ENCODE results near the gene CDHR2.

CDHR2 gene

DNA sequence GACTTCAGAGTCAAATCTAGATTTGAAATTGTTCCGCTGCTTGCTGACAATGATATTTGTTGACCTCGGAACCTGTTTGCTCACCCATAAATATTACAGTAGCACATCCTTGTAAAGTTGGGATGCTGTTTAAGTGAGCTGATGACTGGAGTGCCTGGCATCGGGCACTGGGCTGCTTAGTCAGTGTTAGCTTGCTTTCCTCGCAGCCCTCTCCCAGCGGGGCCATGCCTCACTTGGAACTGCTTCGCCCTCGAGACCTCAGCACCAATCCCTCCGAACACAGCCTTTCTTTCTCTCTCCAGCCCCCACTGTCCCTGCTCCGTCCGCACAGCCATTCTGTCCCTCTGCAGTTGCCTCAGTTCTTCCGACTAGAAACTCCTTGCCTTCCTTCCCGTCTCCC lies 35.4 kb upstream of the CDHR2 start:
- in situ Hi-C loops (cut with HindIII; ENCODE audit: low sequenced_read_pairs): no loop called here
- TF ChIP-seq, protein P1, sequence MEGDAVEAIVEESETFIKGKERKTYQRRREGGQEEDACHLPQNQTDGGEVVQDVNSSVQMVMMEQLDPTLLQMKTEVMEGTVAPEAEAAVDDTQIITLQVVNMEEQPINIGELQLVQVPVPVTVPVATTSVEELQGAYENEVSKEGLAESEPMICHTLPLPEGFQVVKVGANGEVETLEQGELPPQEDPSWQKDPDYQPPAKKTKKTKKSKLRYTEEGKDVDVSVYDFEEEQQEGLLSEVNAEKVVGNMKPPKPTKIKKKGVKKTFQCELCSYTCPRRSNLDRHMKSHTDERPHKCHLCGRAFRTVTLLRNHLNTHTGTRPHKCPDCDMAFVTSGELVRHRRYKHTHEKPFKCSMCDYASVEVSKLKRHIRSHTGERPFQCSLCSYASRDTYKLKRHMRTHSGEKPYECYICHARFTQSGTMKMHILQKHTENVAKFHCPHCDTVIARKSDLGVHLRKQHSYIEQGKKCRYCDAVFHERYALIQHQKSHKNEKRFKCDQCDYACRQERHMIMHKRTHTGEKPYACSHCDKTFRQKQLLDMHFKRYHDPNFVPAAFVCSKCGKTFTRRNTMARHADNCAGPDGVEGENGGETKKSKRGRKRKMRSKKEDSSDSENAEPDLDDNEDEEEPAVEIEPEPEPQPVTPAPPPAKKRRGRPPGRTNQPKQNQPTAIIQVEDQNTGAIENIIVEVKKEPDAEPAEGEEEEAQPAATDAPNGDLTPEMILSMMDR (IDR thresholded peaks at IDR 0.05; ENCODE audit: low read depth, low read length, missing control alignments): no peak
- no peak for DNase-seq (ENCODE audit: low read depth)
- no peak overlapping the region for H3K4me3 ChIP-seq (ENCODE audit: low read depth, low read length)

DNA sequence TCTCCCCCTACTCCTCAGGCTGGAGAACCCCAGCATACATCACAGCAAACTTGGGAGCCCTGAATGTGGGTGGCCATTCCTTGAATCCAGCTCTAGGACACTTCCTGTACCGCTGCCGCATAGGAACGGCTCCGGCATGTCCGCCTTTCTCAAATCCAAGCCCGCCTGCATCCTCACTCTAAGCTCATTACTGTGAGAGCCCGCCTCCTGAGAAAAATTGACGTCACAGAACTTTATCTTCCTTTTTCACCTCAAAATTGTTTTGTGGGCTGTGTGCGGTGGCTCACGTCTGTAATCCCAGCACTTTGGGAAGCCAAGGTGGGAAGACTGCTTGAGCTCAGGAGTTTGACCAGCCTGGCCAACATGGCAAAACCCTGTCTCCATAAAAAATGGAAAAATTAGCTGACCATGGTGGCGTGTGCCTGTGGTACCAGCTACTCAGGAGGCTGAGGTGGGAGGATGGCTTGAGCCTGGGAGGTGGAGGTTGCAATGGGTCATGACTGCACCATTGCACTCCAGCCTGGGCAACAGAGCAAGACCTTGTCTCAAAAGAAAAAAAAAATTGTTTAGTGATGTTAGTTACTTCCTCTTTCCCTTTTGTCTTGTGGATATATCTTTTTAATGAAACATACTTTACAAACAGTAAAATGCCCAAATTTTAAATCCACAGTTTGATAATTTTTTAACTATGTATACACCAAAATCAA lies 34.7 kb upstream of the CDHR2 start:
- no peak overlapping the region for H3K4me3 ChIP-seq (ENCODE audit: low read depth, low read length)
- in situ Hi-C loops (cut with HindIII; ENCODE audit: low sequenced_read_pairs): no loop called here
- no peak for DNase-seq (ENCODE audit: low read depth)
- TF ChIP-seq, protein P1 (IDR thresholded peaks at IDR 0.05; ENCODE audit: low read depth, low read length, missing control alignments): no peak

DNA sequence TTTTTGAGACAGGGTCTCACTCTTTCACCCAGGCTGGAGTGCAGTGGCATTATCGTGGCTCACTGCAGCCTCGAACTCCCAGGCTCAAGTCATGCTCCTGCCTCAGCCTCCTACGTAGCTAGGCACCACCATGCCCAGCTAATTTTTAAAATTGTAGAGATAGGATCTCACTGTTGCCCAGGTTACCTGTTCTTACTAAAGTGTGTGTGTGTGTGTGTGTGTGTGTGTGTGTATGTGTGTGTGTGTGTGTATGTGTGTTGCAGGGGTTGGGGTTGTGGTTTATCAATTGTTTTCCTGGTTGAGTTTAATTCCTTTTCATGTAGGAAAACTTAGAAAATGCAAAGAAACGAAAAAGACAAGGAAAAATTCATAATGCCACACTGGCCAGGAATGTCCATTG lies 33.7 kb upstream of the CDHR2 start:
- TF ChIP-seq, protein P1 (IDR thresholded peaks at IDR 0.05; ENCODE audit: low read depth, low read length, missing control alignments): no peak
- H3K4me3 ChIP-seq (ENCODE audit: low read depth, low read length): no peak overlapping the region
- in situ Hi-C loops (cut with HindIII; ENCODE audit: low sequenced_read_pairs): no loop called here
- DNase-seq (ENCODE audit: low read depth): no peak

DNA sequence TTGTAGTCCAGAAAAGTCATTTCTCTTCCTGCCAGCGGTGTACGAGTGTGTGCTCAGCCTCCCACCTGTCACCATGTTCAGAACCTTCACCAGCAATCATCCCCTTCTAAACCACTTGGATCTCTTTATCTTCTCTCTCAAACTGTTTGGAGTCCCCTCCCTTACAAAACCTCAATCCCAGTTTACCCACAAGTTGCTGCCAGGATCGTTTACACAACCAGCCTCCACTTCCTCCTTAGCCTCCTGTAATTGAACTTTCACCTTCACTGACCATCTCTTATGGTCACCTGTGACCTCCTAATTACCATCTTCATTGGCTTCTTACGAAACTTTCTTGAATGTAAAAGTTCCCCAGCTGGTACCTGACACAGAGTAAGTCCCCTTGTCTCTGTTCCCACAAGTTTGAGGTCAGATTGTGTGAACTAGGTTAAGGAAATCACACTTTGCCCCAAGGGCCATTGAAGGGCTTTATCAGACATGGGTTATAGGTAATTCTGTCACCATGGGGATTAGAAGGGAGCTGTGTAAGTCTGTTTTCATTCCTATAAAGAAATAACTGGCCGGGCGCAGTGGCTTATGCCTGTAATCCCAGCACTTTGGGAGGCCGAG lies 32.0 kb upstream of the CDHR2 start:
- H3K4me3 ChIP-seq (ENCODE audit: low read depth, low read length): no peak overlapping the region
- DNase-seq (ENCODE audit: low read depth): no peak
- TF ChIP-seq, protein P1 (IDR thresholded peaks at IDR 0.05; ENCODE audit: low read depth, low read length, missing control alignments): no peak
- in situ Hi-C loops (cut with HindIII; ENCODE audit: low sequenced_read_pairs): no loop called here

DNA sequence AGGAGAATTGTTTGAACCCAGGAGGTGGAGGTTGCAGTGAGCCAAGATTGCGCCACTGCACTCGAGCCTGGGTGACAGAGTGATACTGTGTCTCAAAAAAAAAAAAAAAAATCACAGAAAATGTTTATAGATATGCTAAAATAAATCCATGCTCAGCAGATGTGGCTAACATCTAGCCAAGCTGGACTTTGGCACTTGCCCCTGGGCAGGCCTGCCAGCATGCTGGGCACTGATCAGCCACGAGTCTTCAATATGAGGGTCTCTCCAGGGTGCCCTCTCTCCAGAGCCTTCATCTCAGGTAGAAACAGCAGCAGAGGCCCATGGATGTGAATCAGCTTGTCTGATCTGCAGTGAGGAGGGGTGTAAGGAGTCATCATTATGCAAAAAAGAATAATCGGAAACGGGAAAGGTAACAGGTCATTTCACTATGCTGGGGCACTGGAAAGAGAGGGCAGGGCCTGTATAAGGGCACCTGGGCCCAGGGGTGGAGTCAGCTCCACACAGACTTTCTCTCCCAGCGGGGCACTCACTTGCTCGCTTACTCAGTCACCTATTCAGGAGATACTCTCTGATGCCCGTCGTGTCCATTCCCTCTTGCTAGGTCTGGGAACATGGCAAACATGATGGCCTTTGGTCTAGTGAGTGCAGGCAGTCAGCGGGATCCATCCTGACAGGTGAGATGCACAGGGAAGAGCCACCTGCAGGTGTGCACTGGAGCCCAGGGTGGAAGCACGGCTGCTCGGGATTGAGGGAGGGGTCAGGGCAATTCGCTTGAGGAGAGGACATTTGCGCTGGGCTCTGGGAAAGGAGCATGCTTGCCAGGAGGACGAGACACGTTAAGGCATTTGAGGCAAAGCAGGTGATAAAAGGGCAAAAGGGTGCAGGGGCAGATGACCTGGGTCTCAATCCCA lies 29.1 kb upstream of the CDHR2 start:
- H3K4me3 ChIP-seq (ENCODE audit: low read depth, low read length): no peak overlapping the region
- TF ChIP-seq, protein P1 (IDR thresholded peaks at IDR 0.05; ENCODE audit: low read depth, low read length, missing control alignments): no peak
- no peak for DNase-seq (ENCODE audit: low read depth)
- in situ Hi-C loops (cut with HindIII; ENCODE audit: low sequenced_read_pairs): no loop called here

DNA sequence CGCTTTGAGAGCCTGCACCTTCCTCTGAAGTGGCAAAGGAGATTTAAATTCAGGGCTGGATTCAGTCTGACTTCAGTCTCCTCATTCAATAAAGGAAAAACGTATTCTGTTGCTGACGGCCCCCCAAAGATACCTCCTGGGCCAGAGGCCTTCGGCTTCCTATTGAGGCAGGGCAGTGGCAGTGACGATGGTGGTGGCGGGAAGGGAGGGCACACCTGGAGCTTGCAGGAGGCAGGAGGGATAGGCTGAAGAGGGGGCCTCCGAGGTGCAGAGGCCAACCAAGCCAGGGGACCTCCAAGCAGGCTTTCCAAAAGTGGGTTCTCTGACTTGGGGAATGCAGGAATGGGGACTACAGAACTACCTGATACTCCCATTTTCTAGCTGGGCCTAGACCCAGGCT lies 27.9 kb upstream of the CDHR2 start:
- no peak overlapping the region for H3K4me3 ChIP-seq (ENCODE audit: low read depth, low read length)
- DNase-seq (ENCODE audit: low read depth): no peak
- in situ Hi-C loops (cut with HindIII; ENCODE audit: low sequenced_read_pairs): no loop called here
- TF ChIP-seq, protein P1 (IDR thresholded peaks at IDR 0.05; ENCODE audit: low read depth, low read length, missing control alignments): no peak
